ENCODE measurements around the gene DRD2.
A peak's percentile ranks its signal among the peaks of the same experiment; 100 is the strongest.

Gene DRD2

GRCh38 chr11:113497066-113497910 is 22.1 kb upstream of the DRD2 start:
- H3K36me3 Mint-ChIP-seq = no peaks in the 10 kb centered on the region
- no peak overlapping the region for H3K4me3 Mint-ChIP-seq
- H3K27ac Mint-ChIP-seq = no peak overlapping the region
- no peaks in the 10 kb centered on the region for H3K4me1 Mint-ChIP-seq
- no peak for DNase-seq (ENCODE audit: low spot score in 2 of 2)
- ATAC-seq = no peak
- H3K9me3 Mint-ChIP-seq = no peaks in the 10 kb centered on the region

- ATAC-seq (peak; percentile 49), DNase-seq (ENCODE audit: low spot score in 2 of 2) (no peak)
- H3K36me3 Mint-ChIP-seq = no peaks in the 10 kb centered on the region
- H3K4me1 Mint-ChIP-seq = no peaks in the 10 kb centered on the region
- no peak overlapping the region for H3K4me3 Mint-ChIP-seq
- no peak overlapping the region for H3K27ac Mint-ChIP-seq
- no peaks in the 10 kb centered on the region for H3K9me3 Mint-ChIP-seq
Measured at GRCh38 chr11:113496026-113496651, 20.9 kb upstream of the DRD2 start.

GRCh38 chr11:113494021-113494420 is 18.8 kb upstream of the DRD2 start:
- DNase-seq (ENCODE audit: low spot score in 2 of 2) (no peak), ATAC-seq (no peak)
- Mint-ChIP-seq H3K9me3 (no peaks in the 10 kb centered on the region), H3K27ac (no peak overlapping the region), H3K4me1 (no peaks in the 10 kb centered on the region), H3K4me3 (no peak overlapping the region), H3K36me3 (no peaks in the 10 kb centered on the region)

GRCh38 chr11:113493206-113493605 is 18.0 kb upstream of the DRD2 start:
- no peak overlapping the region for H3K27ac Mint-ChIP-seq
- no peak overlapping the region for H3K4me3 Mint-ChIP-seq
- ATAC-seq (no peak), DNase-seq (ENCODE audit: low spot score in 2 of 2) (no peak)
- H3K36me3 Mint-ChIP-seq = no peaks in the 10 kb centered on the region
- no peaks in the 10 kb centered on the region for H3K9me3 Mint-ChIP-seq
- no peaks in the 10 kb centered on the region for H3K4me1 Mint-ChIP-seq

GRCh38 chr11:113488931-113489351 is 13.7 kb upstream of the DRD2 start:
- H3K27ac Mint-ChIP-seq = no peak overlapping the region
- ATAC-seq = no peak
- no peaks in the 10 kb centered on the region for H3K9me3 Mint-ChIP-seq
- H3K4me1 Mint-ChIP-seq = no peaks in the 10 kb centered on the region
- no peaks in the 10 kb centered on the region for H3K36me3 Mint-ChIP-seq
- DNase-seq (ENCODE audit: low spot score in 2 of 2) = no peak
- H3K4me3 Mint-ChIP-seq = no peak overlapping the region

- no peak overlapping the region for H3K4me3 Mint-ChIP-seq
- no peaks in the 10 kb centered on the region for H3K4me1 Mint-ChIP-seq
- DNase-seq (ENCODE audit: low spot score in 2 of 2) (no peak), ATAC-seq (no peak)
- H3K9me3 Mint-ChIP-seq = no peaks in the 10 kb centered on the region
- H3K36me3 Mint-ChIP-seq = no peaks in the 10 kb centered on the region
- H3K27ac Mint-ChIP-seq = no peak overlapping the region
Measured at GRCh38 chr11:113487622-113488021, 12.4 kb upstream of the DRD2 start.

GRCh38 chr11:113484223-113484622 is 9.0 kb upstream of the DRD2 start:
- Mint-ChIP-seq H3K9me3 (no peaks in the 10 kb centered on the region), H3K27ac (no peak overlapping the region), H3K36me3 (no peaks in the 10 kb centered on the region), H3K4me1 (no peaks in the 10 kb centered on the region), H3K4me3 (no peak overlapping the region)
- no peak for ATAC-seq
- no peak for DNase-seq (ENCODE audit: low spot score in 2 of 2)

GRCh38 chr11:113481672-113482071 is 6.5 kb upstream of the DRD2 start:
- no peaks in the 10 kb centered on the region for H3K9me3 Mint-ChIP-seq
- no peaks in the 10 kb centered on the region for H3K36me3 Mint-ChIP-seq
- no peak overlapping the region for H3K4me3 Mint-ChIP-seq
- no peaks in the 10 kb centered on the region for H3K4me1 Mint-ChIP-seq
- H3K27ac Mint-ChIP-seq = no peak overlapping the region
- ATAC-seq (no peak), DNase-seq (ENCODE audit: low spot score in 2 of 2) (no peak)

GRCh38 chr11:113481226-113481625 is 6.0 kb upstream of the DRD2 start:
- Mint-ChIP-seq H3K36me3 (no peaks in the 10 kb centered on the region), H3K4me1 (peaks cover under 1% of the 10 kb centered on the region), H3K4me3 (no peak overlapping the region), H3K9me3 (no peaks in the 10 kb centered on the region), H3K27ac (no peak overlapping the region)
- ATAC-seq = no peak
- no peak for DNase-seq (ENCODE audit: low spot score in 2 of 2)

GRCh38 chr11:113477321-113477720 is 2.1 kb upstream of the DRD2 start:
- peaks cover 9% of the 10 kb centered on the region for H3K4me1 Mint-ChIP-seq
- H3K4me3 Mint-ChIP-seq = no peak overlapping the region
- DNase-seq (ENCODE audit: low spot score in 2 of 2) = no peak
- H3K36me3 Mint-ChIP-seq = no peaks in the 10 kb centered on the region
- ATAC-seq = no peak
- H3K9me3 Mint-ChIP-seq = peaks cover 2% of the 10 kb centered on the region
- H3K27ac Mint-ChIP-seq = no peak overlapping the region

- H3K36me3 Mint-ChIP-seq = no peaks in the 10 kb centered on the region
- H3K4me1 Mint-ChIP-seq = peaks cover 9% of the 10 kb centered on the region
- peaks cover 2% of the 10 kb centered on the region for H3K9me3 Mint-ChIP-seq
- no peak for DNase-seq (ENCODE audit: low spot score in 2 of 2)
- no peak overlapping the region for H3K4me3 Mint-ChIP-seq
- H3K27ac Mint-ChIP-seq = no peak overlapping the region
- ATAC-seq = no peak
Measured at GRCh38 chr11:113476553-113476952, 1.4 kb upstream of the DRD2 start.

GRCh38 chr11:113474362-113475159 is 637 bp downstream of the DRD2 start:
- H3K36me3 Mint-ChIP-seq = no peaks in the 10 kb centered on the region
- peaks cover 9% of the 10 kb centered on the region for H3K4me1 Mint-ChIP-seq
- ATAC-seq (peak; percentile 35), DNase-seq (ENCODE audit: low spot score in 2 of 2) (peak; percentile 34 to 68)
- H3K4me3 Mint-ChIP-seq = no peak overlapping the region
- H3K27ac Mint-ChIP-seq = no peak overlapping the region
- H3K9me3 Mint-ChIP-seq = peaks cover 2% of the 10 kb centered on the region

GRCh38 chr11:113473983-113474361 is 1.2 kb downstream of the DRD2 start:
- Mint-ChIP-seq H3K36me3 (no peaks in the 10 kb centered on the region), H3K4me1 (peaks cover 9% of the 10 kb centered on the region), H3K27ac (no peak overlapping the region), H3K9me3 (peaks cover 2% of the 10 kb centered on the region), H3K4me3 (no peak overlapping the region)
- ATAC-seq (no peak), DNase-seq (ENCODE audit: low spot score in 2 of 2) (no peak)

- DNase-seq (ENCODE audit: low spot score in 2 of 2) (no peak), ATAC-seq (no peak)
- Mint-ChIP-seq H3K4me1 (peaks cover 9% of the 10 kb centered on the region), H3K36me3 (no peaks in the 10 kb centered on the region), H3K4me3 (no peak overlapping the region), H3K27ac (no peak overlapping the region), H3K9me3 (peaks cover 2% of the 10 kb centered on the region)
Measured at GRCh38 chr11:113472471-113472870, 2.7 kb downstream of the DRD2 start.

- Mint-ChIP-seq H3K9me3 (no peaks in the 10 kb centered on the region), H3K4me1 (no peaks in the 10 kb centered on the region), H3K27ac (no peak overlapping the region), H3K36me3 (no peaks in the 10 kb centered on the region), H3K4me3 (no peak overlapping the region)
- ATAC-seq = no peak
- DNase-seq (ENCODE audit: low spot score in 2 of 2) = no peak
Measured at GRCh38 chr11:113470233-113470632, 5.0 kb downstream of the DRD2 start.

All from stimulated activated effector memory CD8-positive, alpha-beta T cell treated with anti-CD3 and anti-CD28 coated beads, Interleukin-12 subunit alpha, Interleukin-12 subunit beta, amount 100 ng/mL, for 72 hours (primary cell).